ENCODE measurements around the gene ARX.

Gene ARX

DNA sequence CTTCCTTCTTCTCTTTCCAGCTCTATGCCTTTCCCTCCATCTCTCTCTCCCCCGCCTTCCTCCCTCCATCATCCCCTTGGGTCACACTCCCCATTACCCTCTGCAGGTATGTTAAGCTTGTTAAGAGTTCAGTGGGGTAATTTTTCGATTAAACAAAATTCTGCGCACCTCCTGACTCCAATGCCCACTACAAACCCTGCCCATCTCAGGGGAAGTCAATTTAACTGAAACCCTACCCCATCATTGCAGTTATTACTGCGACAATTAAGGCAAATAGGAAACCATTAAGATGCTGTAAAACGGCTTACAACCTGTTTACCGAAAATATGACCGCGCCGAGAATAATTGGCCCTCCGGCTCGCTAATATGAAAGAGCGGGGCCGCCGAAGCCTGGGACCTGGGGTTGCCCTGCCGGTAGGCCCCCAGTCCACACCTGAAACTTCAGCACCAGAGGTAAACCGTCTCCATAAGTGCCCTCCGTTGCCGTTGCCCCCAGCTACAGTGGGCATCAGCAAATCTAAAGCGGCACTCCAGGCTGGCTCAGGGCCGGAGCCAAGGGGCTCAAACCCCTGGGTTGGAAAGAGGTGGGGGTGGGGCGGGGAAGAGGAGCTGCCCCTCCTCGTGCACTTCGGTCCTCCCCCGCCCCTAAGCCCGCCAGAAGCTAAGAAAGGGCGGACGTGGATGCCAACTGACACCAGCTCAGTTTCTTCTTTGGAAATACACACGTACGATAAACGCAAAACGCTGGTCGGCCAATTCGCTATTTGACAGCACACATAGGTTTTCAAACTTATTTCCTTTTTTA, 4.8 kb downstream of the ARX start:
- TF ChIP-seq GLIS3 (CRISPR knock-in tag; IDR thresholded peaks at IDR 0.05) (no peak), ZC3H10 (CRISPR knock-in tag; IDR thresholded peaks at IDR 0.05) (no peak), ZFP3 (CRISPR knock-in tag; IDR thresholded peaks at IDR 0.05) (no peak), OSR1 (CRISPR knock-in tag; IDR thresholded peaks at IDR 0.05) (no peak), TOX (CRISPR knock-in tag; IDR thresholded peaks at IDR 0.05; ENCODE audit: borderline replicate concordance) (no peak), ESRRG (CRISPR knock-in tag; IDR thresholded peaks at IDR 0.05) (no peak), PPARA (CRISPR knock-in tag; IDR thresholded peaks at IDR 0.05; ENCODE audit: borderline replicate concordance) (no peak), ISL1 (CRISPR knock-in tag; IDR thresholded peaks at IDR 0.05) (no peak), CSRNP3 (CRISPR knock-in tag; IDR thresholded peaks at IDR 0.05) (no peak)
- TF ChIP-seq, protein P1, sequence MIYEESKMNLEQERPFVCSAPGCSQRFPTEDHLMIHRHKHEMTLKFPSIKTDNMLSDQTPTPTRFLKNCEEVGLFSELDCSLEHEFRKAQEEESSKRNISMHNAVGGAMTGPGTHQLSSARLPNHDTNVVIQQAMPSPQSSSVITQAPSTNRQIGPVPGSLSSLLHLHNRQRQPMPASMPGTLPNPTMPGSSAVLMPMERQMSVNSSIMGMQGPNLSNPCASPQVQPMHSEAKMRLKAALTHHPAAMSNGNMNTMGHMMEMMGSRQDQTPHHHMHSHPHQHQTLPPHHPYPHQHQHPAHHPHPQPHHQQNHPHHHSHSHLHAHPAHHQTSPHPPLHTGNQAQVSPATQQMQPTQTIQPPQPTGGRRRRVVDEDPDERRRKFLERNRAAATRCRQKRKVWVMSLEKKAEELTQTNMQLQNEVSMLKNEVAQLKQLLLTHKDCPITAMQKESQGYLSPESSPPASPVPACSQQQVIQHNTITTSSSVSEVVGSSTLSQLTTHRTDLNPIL (CRISPR knock-in tag; IDR thresholded peaks at IDR 0.05; ENCODE audit: low read depth) = no peak
- TF ChIP-seq, protein P2, sequence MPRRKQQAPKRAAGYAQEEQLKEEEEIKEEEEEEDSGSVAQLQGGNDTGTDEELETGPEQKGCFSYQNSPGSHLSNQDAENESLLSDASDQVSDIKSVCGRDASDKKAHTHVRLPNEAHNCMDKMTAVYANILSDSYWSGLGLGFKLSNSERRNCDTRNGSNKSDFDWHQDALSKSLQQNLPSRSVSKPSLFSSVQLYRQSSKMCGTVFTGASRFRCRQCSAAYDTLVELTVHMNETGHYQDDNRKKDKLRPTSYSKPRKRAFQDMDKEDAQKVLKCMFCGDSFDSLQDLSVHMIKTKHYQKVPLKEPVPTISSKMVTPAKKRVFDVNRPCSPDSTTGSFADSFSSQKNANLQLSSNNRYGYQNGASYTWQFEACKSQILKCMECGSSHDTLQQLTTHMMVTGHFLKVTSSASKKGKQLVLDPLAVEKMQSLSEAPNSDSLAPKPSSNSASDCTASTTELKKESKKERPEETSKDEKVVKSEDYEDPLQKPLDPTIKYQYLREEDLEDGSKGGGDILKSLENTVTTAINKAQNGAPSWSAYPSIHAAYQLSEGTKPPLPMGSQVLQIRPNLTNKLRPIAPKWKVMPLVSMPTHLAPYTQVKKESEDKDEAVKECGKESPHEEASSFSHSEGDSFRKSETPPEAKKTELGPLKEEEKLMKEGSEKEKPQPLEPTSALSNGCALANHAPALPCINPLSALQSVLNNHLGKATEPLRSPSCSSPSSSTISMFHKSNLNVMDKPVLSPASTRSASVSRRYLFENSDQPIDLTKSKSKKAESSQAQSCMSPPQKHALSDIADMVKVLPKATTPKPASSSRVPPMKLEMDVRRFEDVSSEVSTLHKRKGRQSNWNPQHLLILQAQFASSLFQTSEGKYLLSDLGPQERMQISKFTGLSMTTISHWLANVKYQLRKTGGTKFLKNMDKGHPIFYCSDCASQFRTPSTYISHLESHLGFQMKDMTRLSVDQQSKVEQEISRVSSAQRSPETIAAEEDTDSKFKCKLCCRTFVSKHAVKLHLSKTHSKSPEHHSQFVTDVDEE (CRISPR knock-in tag; IDR thresholded peaks at IDR 0.05) = no peak
- no peak for ATAC-seq

GRCh38 chrX:25009407-25009806, 6.4 kb downstream of the ARX start:
- TF ChIP-seq TCF4 (CRISPR knock-in tag; IDR thresholded peaks at IDR 0.05; ENCODE audit: borderline replicate concordance) (peak; percentile 91), SNAI2 (CRISPR knock-in tag; IDR thresholded peaks at IDR 0.05) (no peak), OSR1 (CRISPR knock-in tag; IDR thresholded peaks at IDR 0.05) (no peak), ZNF70 (CRISPR knock-in tag; IDR thresholded peaks at IDR 0.05) (no peak), ZNF565 (CRISPR knock-in tag; conservative IDR thresholded peaks at IDR 0.05; ENCODE audit: low read depth) (no peak), CSDC2 (CRISPR knock-in tag; IDR thresholded peaks at IDR 0.05) (no peak)
- TF ChIP-seq, protein P3, sequence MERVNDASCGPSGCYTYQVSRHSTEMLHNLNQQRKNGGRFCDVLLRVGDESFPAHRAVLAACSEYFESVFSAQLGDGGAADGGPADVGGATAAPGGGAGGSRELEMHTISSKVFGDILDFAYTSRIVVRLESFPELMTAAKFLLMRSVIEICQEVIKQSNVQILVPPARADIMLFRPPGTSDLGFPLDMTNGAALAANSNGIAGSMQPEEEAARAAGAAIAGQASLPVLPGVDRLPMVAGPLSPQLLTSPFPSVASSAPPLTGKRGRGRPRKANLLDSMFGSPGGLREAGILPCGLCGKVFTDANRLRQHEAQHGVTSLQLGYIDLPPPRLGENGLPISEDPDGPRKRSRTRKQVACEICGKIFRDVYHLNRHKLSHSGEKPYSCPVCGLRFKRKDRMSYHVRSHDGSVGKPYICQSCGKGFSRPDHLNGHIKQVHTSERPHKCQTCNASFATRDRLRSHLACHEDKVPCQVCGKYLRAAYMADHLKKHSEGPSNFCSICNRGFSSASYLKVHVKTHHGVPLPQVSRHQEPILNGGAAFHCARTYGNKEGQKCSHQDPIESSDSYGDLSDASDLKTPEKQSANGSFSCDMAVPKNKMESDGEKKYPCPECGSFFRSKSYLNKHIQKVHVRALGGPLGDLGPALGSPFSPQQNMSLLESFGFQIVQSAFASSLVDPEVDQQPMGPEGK (CRISPR knock-in tag; IDR thresholded peaks at IDR 0.05; ENCODE audit: borderline replicate concordance) = no peak
- TF ChIP-seq, protein P2 (CRISPR knock-in tag; IDR thresholded peaks at IDR 0.05) = peak; percentile 78; the same call in 1 of the 2 replicates
- peak; percentile 54; the same call in 2 of the 3 replicates for ATAC-seq
